ENCODE results near the gene MFAP2.

DNA sequence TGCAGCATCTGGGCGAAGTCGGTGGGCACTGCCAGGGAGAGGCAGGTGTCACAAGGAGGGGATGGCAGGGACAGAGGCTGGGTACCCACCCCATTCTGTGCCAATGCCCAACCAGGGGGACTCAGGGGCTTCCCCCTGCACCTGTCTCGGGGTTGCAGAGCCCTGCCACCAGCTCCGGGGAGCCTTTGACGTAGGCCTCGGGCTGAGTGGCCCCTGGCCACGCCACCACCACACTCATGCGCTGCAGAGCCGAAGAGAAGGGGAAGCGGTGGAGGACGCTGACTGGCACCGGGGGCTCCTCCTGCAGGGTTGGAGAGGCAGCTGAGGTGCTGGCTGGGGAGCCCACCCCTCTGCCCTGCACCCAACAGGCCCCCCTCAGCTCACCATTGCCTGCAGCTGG, 11.7 kb upstream of the MFAP2 start:
- TF ChIP-seq, protein P1, sequence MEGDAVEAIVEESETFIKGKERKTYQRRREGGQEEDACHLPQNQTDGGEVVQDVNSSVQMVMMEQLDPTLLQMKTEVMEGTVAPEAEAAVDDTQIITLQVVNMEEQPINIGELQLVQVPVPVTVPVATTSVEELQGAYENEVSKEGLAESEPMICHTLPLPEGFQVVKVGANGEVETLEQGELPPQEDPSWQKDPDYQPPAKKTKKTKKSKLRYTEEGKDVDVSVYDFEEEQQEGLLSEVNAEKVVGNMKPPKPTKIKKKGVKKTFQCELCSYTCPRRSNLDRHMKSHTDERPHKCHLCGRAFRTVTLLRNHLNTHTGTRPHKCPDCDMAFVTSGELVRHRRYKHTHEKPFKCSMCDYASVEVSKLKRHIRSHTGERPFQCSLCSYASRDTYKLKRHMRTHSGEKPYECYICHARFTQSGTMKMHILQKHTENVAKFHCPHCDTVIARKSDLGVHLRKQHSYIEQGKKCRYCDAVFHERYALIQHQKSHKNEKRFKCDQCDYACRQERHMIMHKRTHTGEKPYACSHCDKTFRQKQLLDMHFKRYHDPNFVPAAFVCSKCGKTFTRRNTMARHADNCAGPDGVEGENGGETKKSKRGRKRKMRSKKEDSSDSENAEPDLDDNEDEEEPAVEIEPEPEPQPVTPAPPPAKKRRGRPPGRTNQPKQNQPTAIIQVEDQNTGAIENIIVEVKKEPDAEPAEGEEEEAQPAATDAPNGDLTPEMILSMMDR (IDR thresholded peaks at IDR 0.05) = no peak
- no peak for TF ChIP-seq POLR2A (IDR thresholded peaks at IDR 0.05)

Data from heart left ventricle (tissue), 13 donors.